ENCODE data around the gene PTPRZ1.

DNA sequence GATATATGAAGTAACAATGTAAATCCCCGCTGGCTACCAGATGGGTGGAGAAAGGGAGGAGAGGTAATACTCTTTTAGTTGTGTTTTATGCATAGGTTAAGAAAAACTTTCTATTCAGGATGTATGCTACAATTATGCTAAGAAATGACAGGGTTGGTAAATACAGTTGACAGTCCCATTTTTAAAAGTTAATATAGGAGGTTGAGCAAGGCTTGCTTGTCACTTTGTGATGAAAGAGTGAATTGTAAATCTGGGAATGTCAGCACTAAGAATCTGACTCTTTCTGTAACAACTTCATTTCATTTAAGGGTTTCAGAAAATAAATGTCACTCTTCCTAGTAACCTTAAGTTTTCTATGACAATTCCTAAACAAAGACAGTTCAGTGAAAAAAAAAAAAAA is 59.8 kb downstream of the PTPRZ1 start:
- TF ChIP-seq, protein P1, sequence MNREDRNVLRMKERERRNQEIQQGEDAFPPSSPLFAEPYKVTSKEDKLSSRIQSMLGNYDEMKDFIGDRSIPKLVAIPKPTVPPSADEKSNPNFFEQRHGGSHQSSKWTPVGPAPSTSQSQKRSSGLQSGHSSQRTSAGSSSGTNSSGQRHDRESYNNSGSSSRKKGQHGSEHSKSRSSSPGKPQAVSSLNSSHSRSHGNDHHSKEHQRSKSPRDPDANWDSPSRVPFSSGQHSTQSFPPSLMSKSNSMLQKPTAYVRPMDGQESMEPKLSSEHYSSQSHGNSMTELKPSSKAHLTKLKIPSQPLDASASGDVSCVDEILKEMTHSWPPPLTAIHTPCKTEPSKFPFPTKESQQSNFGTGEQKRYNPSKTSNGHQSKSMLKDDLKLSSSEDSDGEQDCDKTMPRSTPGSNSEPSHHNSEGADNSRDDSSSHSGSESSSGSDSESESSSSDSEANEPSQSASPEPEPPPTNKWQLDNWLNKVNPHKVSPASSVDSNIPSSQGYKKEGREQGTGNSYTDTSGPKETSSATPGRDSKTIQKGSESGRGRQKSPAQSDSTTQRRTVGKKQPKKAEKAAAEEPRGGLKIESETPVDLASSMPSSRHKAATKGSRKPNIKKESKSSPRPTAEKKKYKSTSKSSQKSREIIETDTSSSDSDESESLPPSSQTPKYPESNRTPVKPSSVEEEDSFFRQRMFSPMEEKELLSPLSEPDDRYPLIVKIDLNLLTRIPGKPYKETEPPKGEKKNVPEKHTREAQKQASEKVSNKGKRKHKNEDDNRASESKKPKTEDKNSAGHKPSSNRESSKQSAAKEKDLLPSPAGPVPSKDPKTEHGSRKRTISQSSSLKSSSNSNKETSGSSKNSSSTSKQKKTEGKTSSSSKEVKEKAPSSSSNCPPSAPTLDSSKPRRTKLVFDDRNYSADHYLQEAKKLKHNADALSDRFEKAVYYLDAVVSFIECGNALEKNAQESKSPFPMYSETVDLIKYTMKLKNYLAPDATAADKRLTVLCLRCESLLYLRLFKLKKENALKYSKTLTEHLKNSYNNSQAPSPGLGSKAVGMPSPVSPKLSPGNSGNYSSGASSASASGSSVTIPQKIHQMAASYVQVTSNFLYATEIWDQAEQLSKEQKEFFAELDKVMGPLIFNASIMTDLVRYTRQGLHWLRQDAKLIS (CRISPR knock-in tag; IDR thresholded peaks at IDR 0.05; ENCODE audit: borderline replicate concordance) = no peak
- TF ChIP-seq, protein P2, sequence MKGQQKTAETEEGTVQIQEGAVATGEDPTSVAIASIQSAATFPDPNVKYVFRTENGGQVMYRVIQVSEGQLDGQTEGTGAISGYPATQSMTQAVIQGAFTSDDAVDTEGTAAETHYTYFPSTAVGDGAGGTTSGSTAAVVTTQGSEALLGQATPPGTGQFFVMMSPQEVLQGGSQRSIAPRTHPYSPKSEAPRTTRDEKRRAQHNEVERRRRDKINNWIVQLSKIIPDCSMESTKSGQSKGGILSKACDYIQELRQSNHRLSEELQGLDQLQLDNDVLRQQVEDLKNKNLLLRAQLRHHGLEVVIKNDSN (CRISPR knock-in tag; IDR thresholded peaks at IDR 0.05) = no peak
- TF ChIP-seq SMAD3 (CRISPR knock-in tag; IDR thresholded peaks at IDR 0.05; ENCODE audit: borderline replicate concordance) = no peak
- no peak for TF ChIP-seq GABPB1 (CRISPR knock-in tag; IDR thresholded peaks at IDR 0.05)
- TF ChIP-seq, protein P3, sequence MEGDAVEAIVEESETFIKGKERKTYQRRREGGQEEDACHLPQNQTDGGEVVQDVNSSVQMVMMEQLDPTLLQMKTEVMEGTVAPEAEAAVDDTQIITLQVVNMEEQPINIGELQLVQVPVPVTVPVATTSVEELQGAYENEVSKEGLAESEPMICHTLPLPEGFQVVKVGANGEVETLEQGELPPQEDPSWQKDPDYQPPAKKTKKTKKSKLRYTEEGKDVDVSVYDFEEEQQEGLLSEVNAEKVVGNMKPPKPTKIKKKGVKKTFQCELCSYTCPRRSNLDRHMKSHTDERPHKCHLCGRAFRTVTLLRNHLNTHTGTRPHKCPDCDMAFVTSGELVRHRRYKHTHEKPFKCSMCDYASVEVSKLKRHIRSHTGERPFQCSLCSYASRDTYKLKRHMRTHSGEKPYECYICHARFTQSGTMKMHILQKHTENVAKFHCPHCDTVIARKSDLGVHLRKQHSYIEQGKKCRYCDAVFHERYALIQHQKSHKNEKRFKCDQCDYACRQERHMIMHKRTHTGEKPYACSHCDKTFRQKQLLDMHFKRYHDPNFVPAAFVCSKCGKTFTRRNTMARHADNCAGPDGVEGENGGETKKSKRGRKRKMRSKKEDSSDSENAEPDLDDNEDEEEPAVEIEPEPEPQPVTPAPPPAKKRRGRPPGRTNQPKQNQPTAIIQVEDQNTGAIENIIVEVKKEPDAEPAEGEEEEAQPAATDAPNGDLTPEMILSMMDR (IDR thresholded peaks at IDR 0.05) = no peak
- TF ChIP-seq ZNF121 (CRISPR knock-in tag; IDR thresholded peaks at IDR 0.05) = no peak
- TF ChIP-seq, protein P4, sequence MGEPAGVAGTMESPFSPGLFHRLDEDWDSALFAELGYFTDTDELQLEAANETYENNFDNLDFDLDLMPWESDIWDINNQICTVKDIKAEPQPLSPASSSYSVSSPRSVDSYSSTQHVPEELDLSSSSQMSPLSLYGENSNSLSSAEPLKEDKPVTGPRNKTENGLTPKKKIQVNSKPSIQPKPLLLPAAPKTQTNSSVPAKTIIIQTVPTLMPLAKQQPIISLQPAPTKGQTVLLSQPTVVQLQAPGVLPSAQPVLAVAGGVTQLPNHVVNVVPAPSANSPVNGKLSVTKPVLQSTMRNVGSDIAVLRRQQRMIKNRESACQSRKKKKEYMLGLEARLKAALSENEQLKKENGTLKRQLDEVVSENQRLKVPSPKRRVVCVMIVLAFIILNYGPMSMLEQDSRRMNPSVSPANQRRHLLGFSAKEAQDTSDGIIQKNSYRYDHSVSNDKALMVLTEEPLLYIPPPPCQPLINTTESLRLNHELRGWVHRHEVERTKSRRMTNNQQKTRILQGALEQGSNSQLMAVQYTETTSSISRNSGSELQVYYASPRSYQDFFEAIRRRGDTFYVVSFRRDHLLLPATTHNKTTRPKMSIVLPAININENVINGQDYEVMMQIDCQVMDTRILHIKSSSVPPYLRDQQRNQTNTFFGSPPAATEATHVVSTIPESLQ (CRISPR knock-in tag; IDR thresholded peaks at IDR 0.05) = no peak
- no peak for TF ChIP-seq NR3C1 (CRISPR knock-in tag; conservative IDR thresholded peaks at IDR 0.05; ENCODE audit: low read depth)
- TF ChIP-seq TCF7 (CRISPR knock-in tag; IDR thresholded peaks at IDR 0.05; ENCODE audit: low read depth) = no peak
- TF ChIP-seq, protein P5, sequence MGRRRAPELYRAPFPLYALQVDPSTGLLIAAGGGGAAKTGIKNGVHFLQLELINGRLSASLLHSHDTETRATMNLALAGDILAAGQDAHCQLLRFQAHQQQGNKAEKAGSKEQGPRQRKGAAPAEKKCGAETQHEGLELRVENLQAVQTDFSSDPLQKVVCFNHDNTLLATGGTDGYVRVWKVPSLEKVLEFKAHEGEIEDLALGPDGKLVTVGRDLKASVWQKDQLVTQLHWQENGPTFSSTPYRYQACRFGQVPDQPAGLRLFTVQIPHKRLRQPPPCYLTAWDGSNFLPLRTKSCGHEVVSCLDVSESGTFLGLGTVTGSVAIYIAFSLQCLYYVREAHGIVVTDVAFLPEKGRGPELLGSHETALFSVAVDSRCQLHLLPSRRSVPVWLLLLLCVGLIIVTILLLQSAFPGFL (CRISPR knock-in tag; IDR thresholded peaks at IDR 0.05; ENCODE audit: borderline replicate concordance) = no peak
- TF ChIP-seq, protein P6, sequence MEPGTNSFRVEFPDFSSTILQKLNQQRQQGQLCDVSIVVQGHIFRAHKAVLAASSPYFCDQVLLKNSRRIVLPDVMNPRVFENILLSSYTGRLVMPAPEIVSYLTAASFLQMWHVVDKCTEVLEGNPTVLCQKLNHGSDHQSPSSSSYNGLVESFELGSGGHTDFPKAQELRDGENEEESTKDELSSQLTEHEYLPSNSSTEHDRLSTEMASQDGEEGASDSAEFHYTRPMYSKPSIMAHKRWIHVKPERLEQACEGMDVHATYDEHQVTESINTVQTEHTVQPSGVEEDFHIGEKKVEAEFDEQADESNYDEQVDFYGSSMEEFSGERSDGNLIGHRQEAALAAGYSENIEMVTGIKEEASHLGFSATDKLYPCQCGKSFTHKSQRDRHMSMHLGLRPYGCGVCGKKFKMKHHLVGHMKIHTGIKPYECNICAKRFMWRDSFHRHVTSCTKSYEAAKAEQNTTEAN (CRISPR knock-in tag; IDR thresholded peaks at IDR 0.05) = no peak
- TF ChIP-seq NR1H2 (CRISPR knock-in tag; IDR thresholded peaks at IDR 0.05) = no peak
- no peak for TF ChIP-seq ATF1 (CRISPR knock-in tag; IDR thresholded peaks at IDR 0.05)
- TF ChIP-seq, protein P7, sequence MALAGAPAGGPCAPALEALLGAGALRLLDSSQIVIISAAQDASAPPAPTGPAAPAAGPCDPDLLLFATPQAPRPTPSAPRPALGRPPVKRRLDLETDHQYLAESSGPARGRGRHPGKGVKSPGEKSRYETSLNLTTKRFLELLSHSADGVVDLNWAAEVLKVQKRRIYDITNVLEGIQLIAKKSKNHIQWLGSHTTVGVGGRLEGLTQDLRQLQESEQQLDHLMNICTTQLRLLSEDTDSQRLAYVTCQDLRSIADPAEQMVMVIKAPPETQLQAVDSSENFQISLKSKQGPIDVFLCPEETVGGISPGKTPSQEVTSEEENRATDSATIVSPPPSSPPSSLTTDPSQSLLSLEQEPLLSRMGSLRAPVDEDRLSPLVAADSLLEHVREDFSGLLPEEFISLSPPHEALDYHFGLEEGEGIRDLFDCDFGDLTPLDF (CRISPR knock-in tag; IDR thresholded peaks at IDR 0.05) = no peak

Data from WTC11 (cell line).